D721Med (cell line): Measurements from ENCODE around the gene RBSN.
A peak's percentile ranks its signal among the peaks of the same experiment; 100 is the strongest.

ENCODE experiments used
- DNase-seq: peaks from one replicate; pipeline ENCODE4 v3.0.0; 2011; ENCODE audit warnings: low spot score; ENCODE audit not compliant: insufficient read length
- FAIRE-seq: peaks from 2 replicates; lab custom pipeline; 2011; peaks lifted over from hg19 to GRCh38; lab: Jason Lieb, UNC
- TF ChIP-seq, protein P1 (sequence below): IDR thresholded peaks from 2 replicates; pipeline ENCODE4 v1.5.1; 2012; ENCODE audit warnings: mild to moderate bottlenecking, control low read depth; ENCODE audit not compliant: insufficient read depth; ENCODE audit errors: missing control alignments

RBSN gene

GRCh38 chr3:15056676-15057404, 42.1 kb downstream of the RBSN start:
- DNase-seq: no peak
- no peak for FAIRE-seq
- TF ChIP-seq, protein P1, sequence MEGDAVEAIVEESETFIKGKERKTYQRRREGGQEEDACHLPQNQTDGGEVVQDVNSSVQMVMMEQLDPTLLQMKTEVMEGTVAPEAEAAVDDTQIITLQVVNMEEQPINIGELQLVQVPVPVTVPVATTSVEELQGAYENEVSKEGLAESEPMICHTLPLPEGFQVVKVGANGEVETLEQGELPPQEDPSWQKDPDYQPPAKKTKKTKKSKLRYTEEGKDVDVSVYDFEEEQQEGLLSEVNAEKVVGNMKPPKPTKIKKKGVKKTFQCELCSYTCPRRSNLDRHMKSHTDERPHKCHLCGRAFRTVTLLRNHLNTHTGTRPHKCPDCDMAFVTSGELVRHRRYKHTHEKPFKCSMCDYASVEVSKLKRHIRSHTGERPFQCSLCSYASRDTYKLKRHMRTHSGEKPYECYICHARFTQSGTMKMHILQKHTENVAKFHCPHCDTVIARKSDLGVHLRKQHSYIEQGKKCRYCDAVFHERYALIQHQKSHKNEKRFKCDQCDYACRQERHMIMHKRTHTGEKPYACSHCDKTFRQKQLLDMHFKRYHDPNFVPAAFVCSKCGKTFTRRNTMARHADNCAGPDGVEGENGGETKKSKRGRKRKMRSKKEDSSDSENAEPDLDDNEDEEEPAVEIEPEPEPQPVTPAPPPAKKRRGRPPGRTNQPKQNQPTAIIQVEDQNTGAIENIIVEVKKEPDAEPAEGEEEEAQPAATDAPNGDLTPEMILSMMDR: no peak

DNA sequence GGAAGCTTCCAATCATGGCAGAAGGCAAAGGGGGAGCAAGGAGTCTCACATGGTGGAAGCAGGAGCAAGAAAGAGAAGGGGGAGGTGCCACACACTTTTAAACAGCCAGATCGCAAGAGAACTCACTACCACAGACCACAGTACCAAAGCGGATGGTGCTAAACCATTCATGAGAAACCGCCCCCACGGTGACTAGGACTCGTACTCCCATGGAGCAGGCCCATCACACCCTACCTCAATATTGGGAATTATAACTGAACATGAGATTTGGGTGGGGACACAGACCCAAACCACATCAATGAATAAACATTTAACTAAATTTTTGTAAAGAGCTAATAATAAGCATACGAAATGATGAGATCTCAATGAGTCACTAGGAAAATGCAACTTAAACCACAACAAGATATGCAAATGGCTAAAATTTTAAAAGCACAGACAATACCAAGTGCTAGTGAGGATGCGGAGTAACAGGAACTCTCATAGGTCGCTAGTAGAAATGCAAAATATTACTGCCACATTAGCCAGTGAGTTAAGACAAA, 43.9 kb downstream of the RBSN start:
- DNase-seq: no peak
- TF ChIP-seq, protein P1: no peak
- FAIRE-seq: no peak

GRCh38 chr3:15053541-15053940, 45.4 kb downstream of the RBSN start:
- DNase-seq: no peak
- FAIRE-seq: no peak
- TF ChIP-seq, protein P1: no peak

GRCh38 chr3:15052335-15053242, 46.4 kb downstream of the RBSN start:
- DNase-seq (no peak), FAIRE-seq (no peak)
- TF ChIP-seq, protein P1: no peak

DNA sequence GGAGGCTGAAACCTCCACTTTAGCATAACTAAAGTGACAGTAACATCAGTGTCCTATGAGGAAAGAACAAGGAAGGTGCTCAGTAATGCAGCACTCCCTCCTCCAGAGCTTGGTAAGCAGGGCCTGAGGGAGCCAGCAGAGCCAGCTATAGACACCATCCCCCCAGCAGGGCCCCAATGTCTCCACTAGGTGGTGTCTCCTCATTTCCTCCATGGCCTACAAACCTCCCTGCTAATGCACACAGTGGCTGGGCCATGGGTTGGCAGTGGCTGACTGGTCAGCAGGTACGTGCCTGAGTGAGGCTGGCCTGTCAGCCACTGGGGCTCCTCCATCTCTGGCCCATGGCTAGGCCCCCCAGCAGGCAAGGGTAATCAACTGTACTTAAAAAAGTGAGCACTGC, 47.4 kb downstream of the RBSN start:
- no peak for FAIRE-seq
- TF ChIP-seq, protein P1: peak; percentile 52
- peak; percentile 51 for DNase-seq

DNA sequence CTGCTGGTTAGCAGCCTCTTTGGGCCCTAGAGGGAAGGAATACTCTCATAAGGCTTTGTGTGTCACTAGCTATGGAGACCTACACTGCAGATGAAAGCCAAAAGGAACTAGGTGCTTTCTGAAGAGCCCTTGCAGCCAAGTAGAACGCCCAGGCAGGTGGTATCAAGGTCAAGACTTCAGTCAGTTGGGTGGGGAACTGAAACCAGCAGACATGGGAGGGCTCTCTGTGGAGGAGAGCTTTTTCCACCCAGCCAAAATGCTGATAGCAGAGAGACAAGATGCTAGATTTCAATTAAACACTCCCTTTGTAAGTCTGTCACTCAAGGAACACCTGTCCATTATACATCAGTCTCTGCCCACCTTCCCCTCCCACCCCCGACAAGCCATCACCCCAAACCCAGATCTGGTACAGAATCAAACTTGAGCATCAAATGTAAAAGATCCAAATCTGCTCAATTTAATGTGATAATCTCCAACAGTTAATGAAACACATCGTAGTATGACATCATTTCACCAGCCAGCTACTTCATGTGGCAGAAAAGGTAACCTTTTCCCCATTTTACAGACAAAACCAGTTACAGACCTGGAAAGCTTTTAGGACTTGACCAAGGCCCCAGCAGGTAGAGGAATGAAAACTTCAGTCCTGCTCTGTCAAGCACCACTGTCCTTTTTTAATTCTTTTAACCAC, 48.4 kb downstream of the RBSN start:
- DNase-seq (no peak), FAIRE-seq (no peak)
- TF ChIP-seq, protein P1: no peak
